Measurements from ENCODE around the gene FREY1.

Gene FREY1

GRCh38 chr11:45906965-45907611 is at the start of gene FREY1:
Gene FREY1 (minus strand): TSS chr11:45907271. CDS start chr11:45907245, 26 bp downstream.
- no peak for DNase-seq (ENCODE audit: low spot score)

GRCh38 chr11:45949992-45950407 is 42.9 kb upstream of the FREY1 start:
- peak; percentile 38 for DNase-seq (ENCODE audit: low spot score)

DNA sequence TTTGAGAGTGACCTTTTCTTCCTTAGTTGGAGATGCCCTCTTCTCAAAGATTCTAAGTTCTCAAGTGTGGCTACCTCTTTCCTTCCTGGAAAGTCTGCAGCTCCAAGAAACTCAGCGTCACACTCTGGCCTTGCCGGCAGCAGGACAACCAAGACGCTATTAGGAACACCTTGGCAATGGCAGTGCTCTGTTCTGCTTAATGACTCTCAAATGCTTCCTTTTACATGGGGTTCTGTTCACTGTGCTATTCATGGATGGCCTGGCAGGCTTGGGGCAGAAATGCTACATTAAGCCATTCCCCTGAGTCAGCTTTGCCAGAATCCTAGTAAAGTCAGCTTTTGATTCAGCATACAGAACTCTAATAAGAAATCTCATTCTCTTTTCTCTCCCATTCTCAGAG is 41.3 kb upstream of the FREY1 start:
- DNase-seq (ENCODE audit: low spot score) = peak; percentile 48

GRCh38 chr11:45947885-45948284 is 40.8 kb upstream of the FREY1 start:
- DNase-seq (ENCODE audit: low spot score) = no peak

DNA sequence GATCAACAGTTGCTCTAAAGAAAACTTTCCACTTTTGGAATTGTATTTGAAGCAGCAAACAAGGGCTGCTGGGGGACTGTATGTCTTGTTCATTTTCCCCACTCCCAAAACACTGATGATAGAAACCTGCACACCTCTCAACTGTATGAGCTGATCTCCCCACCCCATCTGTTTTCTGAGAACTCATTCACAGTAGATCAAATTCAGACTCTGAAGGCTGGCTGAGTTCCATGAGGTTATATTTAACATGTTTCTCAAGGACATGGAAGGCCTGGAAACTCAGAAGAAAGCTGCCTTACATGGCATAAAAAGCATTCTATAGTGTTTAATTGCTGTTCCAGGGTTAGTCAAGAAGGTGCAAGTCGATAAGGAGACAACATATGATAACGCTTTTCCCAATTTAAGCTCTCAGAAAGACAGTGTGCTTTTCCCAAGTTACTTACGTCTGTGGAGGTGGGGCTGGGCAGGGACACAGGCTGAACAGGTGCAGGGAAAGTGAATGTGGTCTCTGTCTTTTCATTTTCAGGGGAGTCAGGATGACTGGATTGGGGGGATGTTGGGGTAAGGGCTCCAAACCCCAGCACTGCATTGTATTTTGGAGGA is 38.4 kb upstream of the FREY1 start:
- DNase-seq (ENCODE audit: low spot score) = no peak

GRCh38 chr11:45942381-45942780 is 35.3 kb upstream of the FREY1 start:
- DNase-seq (ENCODE audit: low spot score) = no peak

DNA sequence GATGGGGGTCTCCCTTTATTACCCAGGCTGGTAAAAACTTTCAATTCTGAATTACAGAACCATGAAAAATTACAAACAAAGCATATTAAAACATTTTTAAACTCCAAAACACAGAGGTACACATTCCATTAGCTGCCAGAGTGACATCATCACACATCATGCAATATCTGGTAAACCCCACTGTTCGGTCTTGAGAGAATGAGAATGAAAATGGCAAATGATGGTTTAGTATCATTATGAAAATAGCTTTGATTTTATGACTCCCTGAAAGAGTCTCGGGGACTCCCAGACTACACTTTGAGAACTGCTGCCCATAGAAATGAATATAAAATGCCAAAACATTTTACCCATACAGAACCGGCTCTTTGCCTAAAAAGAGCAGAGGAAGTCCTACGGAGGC is 34.2 kb upstream of the FREY1 start:
- DNase-seq (ENCODE audit: low spot score) = no peak

GRCh38 chr11:45939836-45940235 is 32.8 kb upstream of the FREY1 start:
- no peak for DNase-seq (ENCODE audit: low spot score)

DNA sequence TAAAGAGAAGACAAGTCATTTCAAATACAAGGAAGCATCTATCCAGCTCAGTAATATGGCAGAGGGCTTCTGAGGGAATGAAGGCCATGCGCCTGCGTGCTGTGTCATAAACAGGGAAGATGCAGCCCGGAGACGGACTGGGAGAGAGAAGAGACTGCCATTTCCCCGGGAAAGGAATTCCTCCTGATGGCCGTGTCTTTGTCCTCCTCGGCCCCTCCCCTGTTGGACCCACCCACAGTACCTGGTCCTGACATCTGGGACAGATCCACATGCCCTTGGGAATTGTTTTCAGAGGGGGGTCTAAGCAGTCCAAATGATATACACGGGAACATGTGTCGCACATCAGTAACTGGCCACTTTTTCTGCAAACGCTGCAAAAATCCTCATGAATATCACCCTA is 30.8 kb upstream of the FREY1 start:
- no peak for DNase-seq (ENCODE audit: low spot score)

- no peak for DNase-seq (ENCODE audit: low spot score)
Measured at GRCh38 chr11:45936511-45937054, 29.5 kb upstream of the FREY1 start.

DNA sequence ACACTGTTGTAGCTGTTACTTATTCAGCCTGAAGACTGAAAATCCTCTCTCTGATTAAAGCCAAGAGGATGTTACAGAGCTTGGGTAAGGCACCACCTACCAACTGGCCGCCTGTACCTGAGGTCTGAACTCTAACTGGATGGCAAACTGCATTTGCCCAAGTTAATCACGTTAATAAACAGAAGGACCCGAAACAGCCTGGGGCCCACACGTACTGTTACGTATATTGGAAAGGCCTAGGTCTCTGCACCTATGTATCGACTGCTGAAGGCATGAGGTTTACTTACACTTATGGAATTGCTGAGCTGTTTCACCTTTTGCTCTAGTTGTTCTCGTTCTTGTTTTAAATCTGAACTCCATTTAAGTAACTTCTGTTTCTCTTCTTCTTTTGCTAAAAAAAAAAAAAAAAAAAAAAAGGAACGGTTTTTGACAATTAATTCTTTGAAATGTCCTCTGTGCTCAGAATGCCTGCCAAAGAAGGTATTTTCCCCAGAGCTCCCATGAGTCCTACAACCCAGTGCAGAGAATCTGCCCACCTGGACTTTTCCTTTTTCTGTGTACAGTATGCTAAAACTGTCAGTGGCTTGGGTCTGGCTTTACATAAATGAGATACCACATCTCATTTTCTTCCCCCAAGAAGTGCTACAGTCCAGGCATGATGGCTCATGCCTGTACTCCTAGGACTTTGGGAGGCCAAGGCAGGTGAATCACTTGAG is 28.4 kb upstream of the FREY1 start:
- no peak for DNase-seq (ENCODE audit: low spot score)

DNA sequence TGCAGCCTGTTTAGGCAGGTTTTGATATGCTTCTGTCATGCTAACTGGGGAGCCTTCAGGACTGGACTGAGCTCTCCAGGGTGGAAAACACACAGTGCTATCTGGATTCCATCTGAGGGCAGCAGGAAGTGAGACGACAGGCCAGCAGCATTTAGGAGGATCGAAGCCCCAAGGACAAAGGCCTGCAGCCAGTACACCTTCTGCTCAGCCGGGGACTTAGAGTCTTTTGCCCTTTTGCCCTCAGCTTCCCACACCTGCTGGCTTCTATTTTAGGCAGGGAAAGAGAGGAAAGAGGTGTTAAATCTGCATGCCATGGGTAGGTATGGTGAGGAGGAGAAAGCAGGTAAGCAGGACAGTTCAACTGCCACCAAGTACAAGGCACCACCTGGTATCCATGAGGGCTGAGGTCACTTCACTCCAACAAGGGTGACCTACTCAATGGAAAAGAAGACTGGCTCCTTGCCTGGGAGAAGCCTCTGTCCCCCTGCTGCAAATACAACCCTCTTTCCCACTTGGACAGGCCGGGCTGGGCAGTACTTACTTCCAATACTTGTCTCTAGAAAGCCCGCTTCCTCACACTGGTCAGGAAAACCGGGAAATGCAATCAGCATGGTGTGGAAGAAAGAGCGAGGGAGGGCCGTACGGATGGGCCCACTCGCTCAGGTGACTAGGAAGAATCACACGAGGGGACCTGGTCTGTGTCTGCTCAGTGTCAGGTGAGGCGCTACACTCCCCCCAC is 27.7 kb upstream of the FREY1 start:
- no peak for DNase-seq (ENCODE audit: low spot score)

DNA sequence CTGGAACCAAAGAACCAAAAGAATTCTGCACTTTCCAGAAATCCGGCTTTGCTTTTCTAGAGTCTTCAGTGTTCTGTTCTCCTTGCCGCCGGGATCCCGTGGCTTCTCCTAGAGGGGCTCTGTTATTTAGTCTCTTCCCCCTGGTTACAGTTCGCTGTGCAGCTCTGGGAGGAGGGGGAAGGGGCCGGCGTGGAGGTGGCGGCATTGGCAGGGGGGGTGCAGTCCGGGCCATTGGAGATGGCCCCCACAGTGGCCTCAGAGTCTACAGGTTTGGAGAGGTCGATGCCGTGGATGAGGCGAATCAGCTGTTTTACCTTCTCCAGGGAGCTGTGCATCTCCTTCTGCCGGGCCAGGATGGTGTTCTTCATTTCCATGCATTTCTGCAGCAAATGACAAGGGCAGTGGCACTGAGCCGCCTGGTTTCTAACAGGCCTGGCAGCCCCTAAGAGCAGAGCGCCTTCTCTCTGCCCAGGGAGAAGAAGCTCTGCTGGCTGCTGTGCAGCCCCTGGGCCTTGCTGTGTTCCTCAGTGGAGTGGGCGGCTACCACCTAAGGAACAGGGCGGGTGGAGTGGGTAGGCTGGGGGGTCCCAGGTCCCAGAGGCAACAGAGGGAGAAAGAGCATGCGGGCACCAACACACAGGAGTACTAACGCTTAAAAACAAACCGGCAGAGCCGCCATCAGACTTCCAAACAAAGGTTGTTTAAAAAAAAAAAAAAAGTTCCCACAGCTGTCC is 26.9 kb upstream of the FREY1 start:
- no peak for DNase-seq (ENCODE audit: low spot score)

GRCh38 chr11:45933131-45933831 is 26.2 kb upstream of the FREY1 start:
- DNase-seq (ENCODE audit: low spot score) = peak; percentile 24

DNA sequence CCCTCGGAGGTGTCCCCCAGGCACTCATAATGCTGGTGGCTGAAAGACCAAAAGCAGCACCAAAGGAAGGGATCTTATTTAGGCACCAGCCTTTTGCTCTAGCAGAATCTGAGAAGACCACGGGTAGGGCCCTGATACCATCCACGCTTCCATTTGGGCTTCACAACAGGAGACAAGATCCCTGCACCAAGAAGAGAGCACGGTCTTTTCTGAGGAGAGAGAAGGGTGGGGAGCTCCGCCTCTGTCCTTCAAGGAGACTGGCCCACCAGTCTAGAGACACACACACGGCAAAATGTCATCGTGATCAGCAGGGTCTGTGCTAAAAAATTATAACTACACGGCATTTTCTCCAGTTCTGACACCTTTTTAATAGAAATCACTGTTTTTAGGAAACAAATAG is 25.1 kb upstream of the FREY1 start:
- DNase-seq (ENCODE audit: low spot score) = no peak

- DNase-seq (ENCODE audit: low spot score) = no peak
Measured at GRCh38 chr11:45931739-45932138, 24.7 kb upstream of the FREY1 start.

DNA sequence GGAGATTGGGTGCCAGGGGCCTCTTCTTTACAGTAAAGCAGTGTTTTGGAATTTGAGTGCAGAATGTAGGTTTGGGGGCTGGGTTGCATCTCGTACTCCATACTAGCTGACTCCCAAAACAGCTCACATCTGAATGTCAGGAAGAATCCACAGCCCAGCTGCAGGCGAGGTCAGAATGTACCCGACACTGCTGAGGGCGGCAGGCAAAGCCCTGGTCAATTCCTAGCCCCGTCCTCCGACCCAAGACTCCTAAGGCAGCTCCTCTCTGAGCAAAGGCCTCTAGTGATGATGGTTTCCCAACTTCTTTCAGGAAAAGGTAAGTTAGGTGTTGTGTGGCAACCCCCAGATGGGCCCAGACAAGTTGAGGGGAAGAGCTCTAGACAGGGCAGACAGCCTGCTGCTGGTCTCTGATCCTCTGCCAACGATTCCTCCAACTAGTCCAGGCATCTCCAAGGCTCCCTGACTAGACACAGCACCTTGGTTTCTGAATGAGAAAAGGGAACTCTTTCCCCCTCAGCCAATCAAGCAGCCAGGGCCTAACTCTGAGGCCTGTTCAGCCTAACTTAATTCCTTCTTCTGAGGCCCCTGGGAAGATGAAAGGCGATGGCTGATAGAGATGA is 24.0 kb upstream of the FREY1 start:
- DNase-seq (ENCODE audit: low spot score) = no peak

DNA sequence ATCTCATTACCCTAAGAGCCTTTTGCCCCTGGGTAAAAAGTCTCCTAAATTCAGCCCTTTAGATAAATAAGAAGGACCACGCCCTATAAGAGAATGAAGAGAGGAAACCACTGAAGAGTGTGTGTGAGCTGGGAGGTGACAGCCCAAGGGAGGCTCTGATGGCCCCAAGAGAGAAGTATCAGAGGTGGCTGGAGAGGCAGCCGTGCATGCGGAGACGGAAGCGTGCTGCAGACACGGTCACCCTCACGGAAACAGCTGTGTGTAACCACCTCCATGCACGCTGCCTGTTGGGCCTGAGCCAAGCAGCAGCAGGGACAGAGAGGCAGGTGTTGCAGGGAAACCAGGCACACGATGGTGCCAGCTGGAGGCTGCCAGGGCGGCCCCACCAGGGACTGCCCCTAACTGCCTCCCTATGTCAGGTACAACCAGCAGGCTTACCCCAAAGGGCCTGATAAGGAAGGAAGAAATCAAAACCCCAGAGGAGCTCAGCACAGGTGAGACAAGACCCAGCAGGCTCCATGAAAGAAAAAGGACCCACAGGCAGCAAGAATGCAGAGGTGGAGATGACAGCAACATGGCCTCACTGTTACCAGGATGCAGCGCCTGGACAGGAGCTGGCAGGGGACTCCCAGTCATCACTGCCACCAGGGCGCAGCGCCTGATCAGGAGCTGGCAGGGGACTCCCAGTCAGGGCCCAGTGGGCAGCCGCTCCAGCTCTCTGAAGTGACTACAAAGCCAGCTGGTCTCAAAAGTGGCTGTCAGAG is 23.1 kb upstream of the FREY1 start:
- no peak for DNase-seq (ENCODE audit: low spot score)

- no peak for DNase-seq (ENCODE audit: low spot score)
Measured at GRCh38 chr11:45929486-45930030, 22.5 kb upstream of the FREY1 start.

All from globus pallidus (tissue), 1 donor.